BE2C (cell line): ENCODE measurements around the gene PIK3C2G. TPM values are rescaled to one million over a fixed set of nuclear protein-coding genes. Genes with fewer than 3 reads are reported as not detected.
A peak's percentile ranks its signal among the peaks of the same experiment; 100 is the strongest.

Experiments
- DNase-seq: peaks from one replicate; pipeline ENCODE4 v3.0.0-alpha.2; 2020
- H3K27me3 ChIP-seq: fragments of 250-450 bp; sonication (Bioruptor Pico); 2 replicates; pipeline ENCODE4 v1.5.1; 2020; ENCODE audit warnings: mild to moderate bottlenecking
- H3K36me3 ChIP-seq: fragments of 250-450 bp; sonication (Bioruptor Pico); 2 replicates; pipeline ENCODE4 v1.5.1; 2020; ENCODE audit warnings: mild to moderate bottlenecking
- H3K4me1 ChIP-seq: fragments of 250-450 bp; sonication (Bioruptor Pico); 2 replicates; pipeline ENCODE4 v1.5.1; 2020
- H3K4me3 ChIP-seq: 2 replicates; pipeline ENCODE4 v1.5.1; 2011; ENCODE audit warnings: low read depth, low read length
- H3K9me3 ChIP-seq: fragments of 250-450 bp; sonication (Bioruptor Pico); 2 replicates; pipeline ENCODE4 v1.5.1; 2020
- CTCF ChIP-seq: IDR thresholded peaks from 2 replicates; pipeline ENCODE4 v1.5.1; 2012; ENCODE audit warnings: mild to moderate bottlenecking, low read depth, low read length
- polyA plus RNA-seq: library from polyadenylated mRNA; unstranded; fragments of >200 nt; gene quantifications from one replicate; pipeline ENCODE4 v1.2.1, GENCODE V29; 2012; ENCODE audit warnings: low read depth, missing spikeins; ENCODE audit not compliant: insufficient read length, insufficient read depth

The PIK3C2G gene
- not detected for polyA plus RNA-seq

- Histone ChIP-seq H3K4me3 (no peak within 1 kb of the TSS), H3K9me3 (no peaks in the 10 kb centered on the region), H3K27me3 (peaks cover 10% of the 10 kb centered on the region), H3K4me1 (no peaks in the 10 kb centered on the region), H3K36me3 (no peaks in the 10 kb centered on the region)
- no peak for DNase-seq
- no peak for TF ChIP-seq CTCF
Observed at GRCh38 chr12:18261273-18261672, at the start of gene PIK3C2G. Gene PIK3C2G (plus strand): TSS chr12:18261518. CDS start chr12:18282082, 20,564 bp downstream.

GRCh38 chr12:18217966-18218365, 43.4 kb upstream of the PIK3C2G start:
- no peak for TF ChIP-seq CTCF
- Histone ChIP-seq H3K9me3 (no peaks in the 10 kb centered on the region), H3K4me3 (no peak overlapping the region), H3K4me1 (no peaks in the 10 kb centered on the region), H3K36me3 (no peaks in the 10 kb centered on the region), H3K27me3 (peaks cover 4% of the 10 kb centered on the region; the same call in 1 of the 2 replicates)
- no peak for DNase-seq

GRCh38 chr12:18221726-18222125, 39.6 kb upstream of the PIK3C2G start:
- DNase-seq = no peak
- TF ChIP-seq CTCF = no peak
- Histone ChIP-seq H3K4me3 (no peak overlapping the region), H3K9me3 (no peaks in the 10 kb centered on the region), H3K36me3 (no peaks in the 10 kb centered on the region), H3K27me3 (no peaks in the 10 kb centered on the region), H3K4me1 (no peaks in the 10 kb centered on the region)

- no peak for DNase-seq
- no peaks in the 10 kb centered on the region for H3K9me3 ChIP-seq
- no peaks in the 10 kb centered on the region for H3K36me3 ChIP-seq
- no peaks in the 10 kb centered on the region for H3K27me3 ChIP-seq
- no peak for TF ChIP-seq CTCF
- H3K4me1 ChIP-seq = no peaks in the 10 kb centered on the region
- H3K4me3 ChIP-seq = no peak overlapping the region
Observed at GRCh38 chr12:18222699-18223098, 38.6 kb upstream of the PIK3C2G start.

GRCh38 chr12:18224745-18225144, 36.6 kb upstream of the PIK3C2G start:
- Histone ChIP-seq H3K27me3 (no peaks in the 10 kb centered on the region), H3K4me1 (no peaks in the 10 kb centered on the region), H3K4me3 (no peak overlapping the region), H3K9me3 (no peaks in the 10 kb centered on the region), H3K36me3 (no peaks in the 10 kb centered on the region)
- no peak for DNase-seq
- peak; percentile 48 for TF ChIP-seq CTCF

GRCh38 chr12:18239526-18239925, 21.8 kb upstream of the PIK3C2G start:
- Histone ChIP-seq H3K4me1 (no peaks in the 10 kb centered on the region), H3K4me3 (no peak overlapping the region), H3K27me3 (no peaks in the 10 kb centered on the region), H3K9me3 (no peaks in the 10 kb centered on the region), H3K36me3 (no peaks in the 10 kb centered on the region)
- no peak for DNase-seq
- TF ChIP-seq CTCF = no peak
